ENCODE results near the gene KRTAP5-5. TPM values are rescaled to one million over a fixed set of nuclear protein-coding genes. Genes with fewer than 3 reads are reported as not detected.
"Not testable (repeated sequence)": the region's sequence is repeated elsewhere in the genome, so short reads cannot be mapped to it uniquely, and the experiment has no call there.

The KRTAP5-5 gene
- total and polyA plus RNA-seq, 2 donors (not counting 1 experiment from before 2014, with no cell fraction given) = not detected

DNA sequence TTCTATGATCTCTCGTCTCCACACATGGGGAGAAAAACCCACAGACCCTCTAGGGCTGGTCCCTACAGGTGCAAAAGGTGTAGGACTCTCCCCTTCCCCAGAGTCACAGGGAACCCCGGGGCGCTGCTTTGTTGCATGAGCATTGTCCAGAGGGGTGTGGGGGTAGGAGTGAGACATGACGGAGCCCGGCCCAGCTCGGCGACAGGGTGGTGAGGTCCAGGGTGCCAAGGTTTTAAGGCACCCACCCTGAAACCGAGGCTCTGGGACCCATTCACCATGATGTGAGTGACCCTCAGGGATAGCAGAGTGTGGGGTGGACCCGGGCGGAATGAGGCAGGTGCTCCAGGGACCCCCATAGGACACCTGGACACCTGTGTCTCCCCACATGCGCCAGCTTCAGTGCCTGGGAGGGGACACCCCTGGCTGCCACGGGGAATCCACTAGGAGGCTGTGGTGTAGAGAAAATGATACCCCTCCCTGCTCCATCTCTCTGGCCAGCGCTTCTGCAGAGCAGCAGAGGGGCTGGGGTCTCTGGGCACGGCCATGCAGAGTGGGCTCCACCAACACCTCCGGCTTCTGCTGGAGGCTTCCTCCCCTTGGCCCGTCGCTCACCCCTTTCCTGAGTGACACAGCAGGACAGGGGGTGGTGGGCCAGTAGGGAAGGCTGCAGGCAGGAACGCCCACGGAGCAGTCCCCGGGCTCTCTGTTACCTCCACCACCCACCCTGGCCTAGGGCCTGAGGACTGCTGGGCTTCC lies 15.2 kb downstream of the KRTAP5-5 start:
- no peaks in the 10 kb centered on the region for H3K9me3 ChIP-seq (ENCODE audit: control extremely low read depth in 1 of 3, control insufficient read depth in 2 of 3, insufficient read depth in 1 of 3, low read length in 2 of 3)
- WGBS (ENCODE audit: insufficient coverage) = 40% methylated on average over 8 of the region's 20 CpGs
- H3K4me2 ChIP-seq (replicated peaks; ENCODE audit: low read depth, low read length, poor library complexity, severe bottlenecking) = no peak overlapping the region
- Mint-ChIP-seq H3K4me1 (no peaks in the 10 kb centered on the region), H3K27ac (no peak overlapping the region), H3K27me3 (peaks cover 18% of the 10 kb centered on the region), H3K4me3 (no peak overlapping the region), H3K9me3 (ENCODE audit: insufficient read depth) (no peaks in the 10 kb centered on the region)
- no peak overlapping the region for H3K4me3 ChIP-seq (ENCODE audit: control extremely low read depth in 1 of 5, extremely low read depth in 1 of 5, insufficient read depth in 1 of 5, low read depth in 2 of 5, low read length in 4 of 5)
- TF ChIP-seq EZH2 (IDR thresholded peaks at IDR 0.05; ENCODE audit: borderline replicate concordance, insufficient read depth, low read depth, low read length, poor library complexity, severe bottlenecking) = no peak
- TF ChIP-seq, protein P1, sequence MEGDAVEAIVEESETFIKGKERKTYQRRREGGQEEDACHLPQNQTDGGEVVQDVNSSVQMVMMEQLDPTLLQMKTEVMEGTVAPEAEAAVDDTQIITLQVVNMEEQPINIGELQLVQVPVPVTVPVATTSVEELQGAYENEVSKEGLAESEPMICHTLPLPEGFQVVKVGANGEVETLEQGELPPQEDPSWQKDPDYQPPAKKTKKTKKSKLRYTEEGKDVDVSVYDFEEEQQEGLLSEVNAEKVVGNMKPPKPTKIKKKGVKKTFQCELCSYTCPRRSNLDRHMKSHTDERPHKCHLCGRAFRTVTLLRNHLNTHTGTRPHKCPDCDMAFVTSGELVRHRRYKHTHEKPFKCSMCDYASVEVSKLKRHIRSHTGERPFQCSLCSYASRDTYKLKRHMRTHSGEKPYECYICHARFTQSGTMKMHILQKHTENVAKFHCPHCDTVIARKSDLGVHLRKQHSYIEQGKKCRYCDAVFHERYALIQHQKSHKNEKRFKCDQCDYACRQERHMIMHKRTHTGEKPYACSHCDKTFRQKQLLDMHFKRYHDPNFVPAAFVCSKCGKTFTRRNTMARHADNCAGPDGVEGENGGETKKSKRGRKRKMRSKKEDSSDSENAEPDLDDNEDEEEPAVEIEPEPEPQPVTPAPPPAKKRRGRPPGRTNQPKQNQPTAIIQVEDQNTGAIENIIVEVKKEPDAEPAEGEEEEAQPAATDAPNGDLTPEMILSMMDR (IDR thresholded peaks at IDR 0.05) = no peak
- ChIA-PET CTCF (interaction anchor here (0.5 to 2.0 kb wide), 2 partner anchors 8 to 51 kb away, joined by 3 to 10 read pairs; no protein-coding TSS in a partner anchor), POLR2A (no interaction called here)
- peaks cover 0 to 16% (median under 1%) of the 10 kb centered on the region in 4 experiments for H3K27me3 ChIP-seq (replicated peaks in 1 of 4; ENCODE audit: control extremely low read depth in 1 of 4, control insufficient read depth in 3 of 4, insufficient read depth in 4 of 4, low read length in 3 of 4)
- no peaks in the 10 kb centered on the region for H3K79me2 ChIP-seq (ENCODE audit: control insufficient read depth, insufficient read depth, low read length)
- H3K36me3 ChIP-seq (replicated peaks in 1 of 2; ENCODE audit: control extremely low read depth in 1 of 2, control insufficient read depth in 1 of 2, extremely low read depth in 1 of 2, insufficient read depth in 2 of 2, low read length in 1 of 2) = no peaks in the 10 kb centered on the region
- intact Hi-C loops (cut with micrococcal nuclease) = no loop called here
- no peak overlapping the region for H2AFZ ChIP-seq (ENCODE audit: insufficient read depth, low read depth, low read length, poor library complexity, severe bottlenecking)
- no peak overlapping the region for H3K9ac ChIP-seq (ENCODE audit: low read length)
- no peak for DNase-seq
- H4K20me1 ChIP-seq (ENCODE audit: control insufficient read depth, insufficient read depth, low read length, poor library complexity, severe bottlenecking) = no peaks in the 10 kb centered on the region
- ATAC-seq (ENCODE audit: low read depth) = no peak
- no peak overlapping the region for H3K27ac ChIP-seq (ENCODE audit: low read length in 2 of 2)
- H3K4me1 ChIP-seq (ENCODE audit: control insufficient read depth in 2 of 2, insufficient read depth in 2 of 2, low read length in 2 of 2) = no peaks in the 10 kb centered on the region

DNA sequence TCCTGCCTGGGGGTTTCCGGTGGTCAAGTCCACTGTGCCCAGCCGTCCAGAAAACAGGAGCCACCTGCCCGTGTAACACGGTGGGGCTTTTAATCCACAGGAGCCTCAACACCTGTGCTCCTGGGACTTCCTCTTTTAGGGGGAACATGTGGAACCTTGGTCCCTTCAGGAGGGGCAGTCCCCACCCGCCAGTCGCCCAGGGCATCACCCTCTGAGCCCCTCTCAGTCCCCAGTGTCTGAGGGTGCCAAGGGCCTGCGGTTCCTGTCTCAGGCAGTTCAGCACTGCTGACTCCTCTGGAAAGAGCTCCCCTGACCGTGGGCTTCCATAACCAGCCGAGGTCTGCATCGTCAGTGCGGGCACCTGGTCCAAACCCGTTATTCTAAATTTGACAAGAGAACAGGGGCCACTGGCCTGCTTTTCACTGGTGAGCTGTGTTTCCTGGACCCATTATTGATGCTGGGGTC lies 15.8 kb downstream of the KRTAP5-5 start:
- no peak overlapping the region for H3K4me3 Mint-ChIP-seq
- WGBS (ENCODE audit: insufficient coverage) = 43% methylated on average over 12 of the region's 12 CpGs
- Histone ChIP-seq H3K27me3 (replicated peaks in 1 of 4; ENCODE audit: control extremely low read depth in 1 of 4, control insufficient read depth in 3 of 4, insufficient read depth in 4 of 4, low read length in 3 of 4) (peaks cover 0 to 10% (median 0%) of the 10 kb centered on the region in 4 experiments), H3K27ac (ENCODE audit: low read length in 2 of 2) (no peak overlapping the region), H2AFZ (ENCODE audit: insufficient read depth, low read depth, low read length, poor library complexity, severe bottlenecking) (no peak overlapping the region), H3K9ac (ENCODE audit: low read length) (no peak overlapping the region), H3K36me3 (replicated peaks in 1 of 2; ENCODE audit: control extremely low read depth in 1 of 2, control insufficient read depth in 1 of 2, extremely low read depth in 1 of 2, insufficient read depth in 2 of 2, low read length in 1 of 2) (no peaks in the 10 kb centered on the region), H4K20me1 (ENCODE audit: control insufficient read depth, insufficient read depth, low read length, poor library complexity, severe bottlenecking) (no peaks in the 10 kb centered on the region), H3K9me3 (ENCODE audit: control extremely low read depth in 1 of 3, control insufficient read depth in 2 of 3, insufficient read depth in 1 of 3, low read length in 2 of 3) (no peaks in the 10 kb centered on the region), H3K4me3 (ENCODE audit: control extremely low read depth in 1 of 5, extremely low read depth in 1 of 5, insufficient read depth in 1 of 5, low read depth in 2 of 5, low read length in 4 of 5) (no peak overlapping the region), H3K4me2 (replicated peaks; ENCODE audit: low read depth, low read length, poor library complexity, severe bottlenecking) (no peak overlapping the region), H3K79me2 (ENCODE audit: control insufficient read depth, insufficient read depth, low read length) (no peaks in the 10 kb centered on the region), H3K4me1 (ENCODE audit: control insufficient read depth in 2 of 2, insufficient read depth in 2 of 2, low read length in 2 of 2) (no peaks in the 10 kb centered on the region)
- H3K4me1 Mint-ChIP-seq = no peaks in the 10 kb centered on the region
- ChIA-PET CTCF (no interaction called here), POLR2A (no interaction called here)
- TF ChIP-seq EZH2 (IDR thresholded peaks at IDR 0.05; ENCODE audit: borderline replicate concordance, insufficient read depth, low read depth, low read length, poor library complexity, severe bottlenecking) = no peak
- TF ChIP-seq, protein P1 (IDR thresholded peaks at IDR 0.05) = no peak
- no peaks in the 10 kb centered on the region for H3K9me3 Mint-ChIP-seq (ENCODE audit: insufficient read depth)
- H3K27me3 Mint-ChIP-seq = peaks cover 13% of the 10 kb centered on the region
- no peak overlapping the region for H3K27ac Mint-ChIP-seq
- intact Hi-C loops (cut with micrococcal nuclease) = no loop called here
- ATAC-seq (ENCODE audit: low read depth) (no peak), DNase-seq (no peak)

DNA sequence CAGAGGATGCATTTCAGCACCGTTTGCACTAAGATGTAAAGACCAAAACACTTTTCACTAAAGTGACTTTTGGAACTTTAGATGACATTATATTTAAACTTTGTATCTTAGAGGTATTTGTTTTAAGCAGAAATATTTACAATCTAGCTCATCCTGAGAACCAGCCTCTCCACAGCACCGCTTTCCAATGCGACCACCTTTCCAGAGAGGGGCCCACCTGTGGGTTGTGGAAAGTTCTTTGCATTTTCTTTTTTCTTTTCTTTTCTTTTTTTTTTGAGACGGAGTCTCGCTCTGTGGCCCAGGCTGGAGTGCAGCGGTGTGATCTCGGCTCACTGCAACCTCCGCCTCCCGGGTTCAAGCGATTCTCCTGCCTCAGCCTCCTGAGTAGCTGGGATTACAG lies 17.0 kb downstream of the KRTAP5-5 start:
- H3K4me2 ChIP-seq (replicated peaks; ENCODE audit: low read depth, low read length, poor library complexity, severe bottlenecking); H3K9me3 Mint-ChIP-seq (ENCODE audit: insufficient read depth); H3K27ac ChIP-seq (ENCODE audit: low read length in 2 of 2); ATAC-seq (ENCODE audit: low read depth); H3K79me2 ChIP-seq (ENCODE audit: control insufficient read depth, insufficient read depth, low read length); H3K4me3 Mint-ChIP-seq; H2AFZ ChIP-seq (ENCODE audit: insufficient read depth, low read depth, low read length, poor library complexity, severe bottlenecking); H3K9ac ChIP-seq (ENCODE audit: low read length); intact Hi-C loops (cut with micrococcal nuclease); H3K4me3 ChIP-seq (ENCODE audit: control extremely low read depth in 1 of 5, extremely low read depth in 1 of 5, insufficient read depth in 1 of 5, low read depth in 2 of 5, low read length in 4 of 5); H3K27me3 ChIP-seq (replicated peaks in 1 of 4; ENCODE audit: control extremely low read depth in 1 of 4, control insufficient read depth in 3 of 4, insufficient read depth in 4 of 4, low read length in 3 of 4); H3K4me1 ChIP-seq (ENCODE audit: control insufficient read depth in 2 of 2, insufficient read depth in 2 of 2, low read length in 2 of 2); H3K4me1 Mint-ChIP-seq; H3K36me3 ChIP-seq (replicated peaks in 1 of 2; ENCODE audit: control extremely low read depth in 1 of 2, control insufficient read depth in 1 of 2, extremely low read depth in 1 of 2, insufficient read depth in 2 of 2, low read length in 1 of 2); POLR2A ChIA-PET; H3K9me3 ChIP-seq (ENCODE audit: control extremely low read depth in 1 of 3, control insufficient read depth in 2 of 3, insufficient read depth in 1 of 3, low read length in 2 of 3); H4K20me1 ChIP-seq (ENCODE audit: control insufficient read depth, insufficient read depth, low read length, poor library complexity, severe bottlenecking); H3K27ac Mint-ChIP-seq; DNase-seq: not testable (repeated sequence)
- CTCF ChIA-PET = interaction anchor here (0.9 to 1.5 kb wide), 3 partner anchors 9 to 355 kb away, joined by 4 to 6 read pairs (median 5); no protein-coding TSS in a partner anchor
- H3K27me3 Mint-ChIP-seq = peaks cover 16% of the 10 kb centered on the region
- 100% methylated on average over 4 of the region's 10 CpGs for WGBS (ENCODE audit: insufficient coverage)

All from B cell (primary cell).